Retinal pigment epithelial cell (primary cell): Measurements from ENCODE around the gene RASL11B.

Experiments used
- DNase-seq: peaks from one replicate; pipeline ENCODE4 v3.0.0-alpha.2; 2010; ENCODE audit warnings: low read depth
- H3K4me3 ChIP-seq: 2 replicates; pipeline ENCODE4 v1.5.1; 2011; ENCODE audit warnings: mild to moderate bottlenecking, low read length, control low read depth, moderate library complexity
- TF ChIP-seq, protein P1 (sequence below): conservative IDR thresholded peaks from 2 replicates; pipeline ENCODE4 v1.5.1; 2011; ENCODE audit warnings: low read depth, low read length, control low read depth, inconsistent platforms

The RASL11B gene

DNA sequence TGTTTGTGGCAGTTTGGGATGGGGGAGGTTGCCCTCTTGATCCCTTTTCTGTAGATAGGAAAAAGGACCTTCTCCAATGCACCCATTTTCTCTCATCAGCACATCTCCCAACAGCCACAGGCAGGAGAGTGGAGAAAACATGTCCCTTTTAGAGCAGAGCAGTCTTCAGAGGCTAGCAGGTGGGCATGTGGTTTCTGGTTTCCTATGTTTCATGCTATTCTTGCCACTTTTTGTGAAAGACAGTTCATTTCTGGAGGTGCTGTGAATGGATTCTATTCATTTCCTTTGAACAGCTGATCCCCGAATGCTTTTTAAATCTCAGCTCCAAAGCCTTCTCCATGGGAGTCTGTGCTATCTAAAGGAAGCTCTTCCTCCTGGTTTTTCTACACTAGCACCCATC, 18.9 kb downstream of the RASL11B start:
- DNase-seq, result no peak
- H3K4me3 ChIP-seq, result no peak overlapping the region
- TF ChIP-seq, protein P1, sequence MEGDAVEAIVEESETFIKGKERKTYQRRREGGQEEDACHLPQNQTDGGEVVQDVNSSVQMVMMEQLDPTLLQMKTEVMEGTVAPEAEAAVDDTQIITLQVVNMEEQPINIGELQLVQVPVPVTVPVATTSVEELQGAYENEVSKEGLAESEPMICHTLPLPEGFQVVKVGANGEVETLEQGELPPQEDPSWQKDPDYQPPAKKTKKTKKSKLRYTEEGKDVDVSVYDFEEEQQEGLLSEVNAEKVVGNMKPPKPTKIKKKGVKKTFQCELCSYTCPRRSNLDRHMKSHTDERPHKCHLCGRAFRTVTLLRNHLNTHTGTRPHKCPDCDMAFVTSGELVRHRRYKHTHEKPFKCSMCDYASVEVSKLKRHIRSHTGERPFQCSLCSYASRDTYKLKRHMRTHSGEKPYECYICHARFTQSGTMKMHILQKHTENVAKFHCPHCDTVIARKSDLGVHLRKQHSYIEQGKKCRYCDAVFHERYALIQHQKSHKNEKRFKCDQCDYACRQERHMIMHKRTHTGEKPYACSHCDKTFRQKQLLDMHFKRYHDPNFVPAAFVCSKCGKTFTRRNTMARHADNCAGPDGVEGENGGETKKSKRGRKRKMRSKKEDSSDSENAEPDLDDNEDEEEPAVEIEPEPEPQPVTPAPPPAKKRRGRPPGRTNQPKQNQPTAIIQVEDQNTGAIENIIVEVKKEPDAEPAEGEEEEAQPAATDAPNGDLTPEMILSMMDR, result no peak

DNA sequence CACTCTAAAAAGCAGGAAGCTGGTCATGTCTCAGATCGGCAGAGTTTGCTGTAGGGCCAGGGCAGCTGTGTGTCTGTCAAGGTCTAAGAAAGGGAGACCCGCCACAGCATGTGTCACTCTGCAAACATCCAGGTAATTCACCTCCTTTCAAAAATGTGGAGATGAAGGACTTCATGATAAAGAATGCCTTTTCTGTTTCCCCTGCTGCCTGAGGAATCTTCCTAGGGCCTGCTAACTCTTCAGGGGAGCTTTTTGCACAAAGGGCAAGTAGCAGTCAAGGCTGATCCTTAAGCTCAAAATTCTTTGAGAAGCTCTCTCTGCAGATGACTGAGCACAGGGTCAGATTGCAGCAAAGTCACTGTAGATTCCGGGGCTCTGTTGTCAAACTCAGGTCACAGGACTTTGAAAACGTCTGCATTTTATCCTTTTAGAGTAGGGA, 21.1 kb downstream of the RASL11B start:
- TF ChIP-seq, protein P1, result no peak
- H3K4me3 ChIP-seq, result no peak overlapping the region
- peak; percentile 95 for DNase-seq

DNA sequence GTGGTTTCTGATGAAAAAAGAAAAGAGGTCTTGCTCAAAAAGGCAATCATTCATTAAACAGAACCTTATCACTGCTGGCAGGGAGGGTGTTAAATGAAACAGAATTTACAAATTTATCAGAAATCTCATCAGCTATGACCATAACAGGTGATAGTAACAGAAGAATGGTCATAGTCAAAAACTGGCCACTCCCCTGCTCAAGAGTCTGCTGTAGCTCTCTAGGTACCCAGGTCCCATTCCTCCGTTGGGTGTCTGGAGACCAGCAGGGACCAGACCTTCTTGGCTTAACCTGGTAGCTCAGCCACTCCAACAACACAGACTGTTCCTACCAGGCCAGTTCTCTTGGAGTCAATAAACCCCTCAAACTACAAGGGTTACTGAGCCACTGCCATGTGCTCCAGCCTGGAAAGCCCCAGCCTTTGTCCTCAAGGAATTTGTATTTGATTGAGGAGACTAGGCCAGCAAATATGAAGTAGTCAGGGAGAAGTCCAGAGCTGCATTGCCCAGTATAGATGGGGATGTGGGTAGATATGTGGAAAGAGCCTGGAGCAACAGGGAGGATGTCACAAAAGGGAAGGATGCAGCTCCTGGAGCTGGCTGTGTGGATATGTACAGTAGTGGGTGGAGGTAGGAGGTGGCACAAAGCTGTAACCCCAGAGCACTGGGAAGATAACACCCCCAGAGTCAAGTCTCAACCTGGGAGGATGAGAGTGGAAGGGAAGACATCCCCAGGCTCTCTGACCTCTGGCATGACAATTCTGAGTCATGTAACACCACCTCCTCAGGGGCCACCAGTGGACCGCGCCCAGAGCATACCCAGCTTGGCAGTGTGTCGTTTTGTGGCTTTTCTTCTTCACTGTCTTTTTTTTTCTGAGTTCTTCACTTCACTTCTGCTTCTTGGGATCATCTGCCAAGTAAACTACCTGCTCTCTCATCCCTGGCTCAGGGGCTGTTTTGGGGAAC, 21.9 kb downstream of the RASL11B start:
- TF ChIP-seq, protein P1, result no peak
- no peak for DNase-seq
- no peak overlapping the region for H3K4me3 ChIP-seq

DNA sequence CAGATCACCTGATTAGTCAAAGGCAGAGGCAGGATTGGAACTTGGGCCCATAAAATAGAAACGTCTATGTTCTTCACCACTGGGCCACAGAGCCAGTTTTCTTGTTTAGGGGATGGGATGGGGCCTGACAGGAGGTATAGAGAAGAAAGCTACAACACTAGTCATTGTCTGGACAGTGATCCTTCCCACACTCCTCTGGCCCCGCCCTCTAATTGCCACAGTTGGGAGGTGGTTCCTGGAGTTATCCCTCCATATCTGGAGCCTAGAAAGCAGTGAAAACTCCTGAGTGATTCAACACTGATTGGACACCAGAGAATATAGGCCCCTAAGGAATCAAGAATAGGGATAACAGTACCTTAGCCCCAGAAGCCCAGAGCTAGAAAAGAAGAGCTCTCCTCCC, 22.9 kb downstream of the RASL11B start:
- DNase-seq, result no peak
- TF ChIP-seq, protein P1, result no peak
- H3K4me3 ChIP-seq, result no peak overlapping the region

GRCh38 chr4:52889354-52889753, 27.2 kb downstream of the RASL11B start:
- no peak overlapping the region for H3K4me3 ChIP-seq
- TF ChIP-seq, protein P1, result no peak
- DNase-seq, result no peak

DNA sequence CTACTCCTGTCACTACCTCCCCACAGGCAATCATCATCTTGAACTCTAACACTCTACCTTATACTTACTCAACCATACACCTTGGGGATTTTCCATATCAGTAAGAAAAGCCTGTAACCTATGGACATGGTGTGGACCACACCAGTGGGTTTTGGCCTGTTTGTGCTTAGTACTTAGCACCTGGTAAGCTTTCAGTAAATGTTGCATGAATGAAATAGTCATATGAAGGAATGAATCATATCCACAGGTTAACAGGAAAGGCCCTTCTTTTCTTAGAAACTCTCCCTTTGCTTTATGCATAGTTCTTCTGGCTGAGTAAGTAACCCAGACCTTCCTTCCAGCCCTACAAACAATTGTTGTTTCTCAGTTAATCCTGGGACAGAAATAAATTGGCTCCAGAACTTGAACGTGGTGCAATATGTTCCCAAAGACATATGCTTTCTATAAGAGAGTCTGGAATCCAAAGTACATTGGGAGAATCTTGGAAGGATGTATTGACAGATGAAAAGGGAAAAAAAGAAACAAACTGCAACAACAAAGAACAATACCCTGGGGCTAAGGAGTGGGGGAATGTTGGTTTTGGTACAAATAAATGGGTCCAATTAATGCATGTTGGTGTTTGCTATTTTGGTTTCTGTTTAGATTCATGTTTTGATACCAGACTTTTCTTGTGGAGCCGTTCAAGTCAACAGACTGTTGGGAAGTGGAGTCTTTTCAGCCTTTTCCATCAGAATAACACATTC, 27.8 kb downstream of the RASL11B start:
- TF ChIP-seq, protein P1, result no peak
- no peak overlapping the region for H3K4me3 ChIP-seq
- no peak for DNase-seq
